Astrocyte (in vitro differentiated cells and primary cell): ENCODE measurements around the gene CSAG1. TPM values are rescaled to one million over a fixed set of nuclear protein-coding genes. Genes with fewer than 3 reads are reported as not detected.
"Not testable (repeated sequence)": the region's sequence is repeated elsewhere in the genome, so short reads cannot be mapped to it uniquely, and the experiment has no call there.

ENCODE experiments used
- DNase-seq: peaks from one replicate; pipeline ENCODE4 v3.0.0-alpha.2; 2010; ENCODE audit warnings: low read depth
- FAIRE-seq: peaks from 2 replicates; lab custom pipeline; 2011; peaks lifted over from hg19 to GRCh38; lab: Jason Lieb, UNC
- H2AFZ ChIP-seq: 2 replicates; pipeline ENCODE4 v1.6.0; 2012; ENCODE audit warnings: low read depth, low read length, inconsistent platforms
- H3K27ac ChIP-seq: 2 replicates; pipeline ENCODE4 v1.5.1; 2011; ENCODE audit warnings: low read depth, low read length, inconsistent platforms
- H3K27me3 ChIP-seq: 2 replicates; pipeline ENCODE4 v1.6.0; 2011; ENCODE audit warnings: low read length, inconsistent platforms; ENCODE audit not compliant: insufficient read depth
- H3K36me3 ChIP-seq: 2 replicates; pipeline ENCODE4 v1.5.1; 2011; ENCODE audit warnings: low read length, inconsistent platforms; ENCODE audit not compliant: insufficient read depth
- H3K4me1 ChIP-seq: 2 replicates; pipeline ENCODE4 v1.5.1; 2011; ENCODE audit warnings: low read length, inconsistent platforms; ENCODE audit not compliant: insufficient read depth
- H3K4me2 ChIP-seq: 2 replicates; pipeline ENCODE4 v1.6.0; 2012; ENCODE audit warnings: low read length, inconsistent platforms
- H3K4me3 ChIP-seq: 2 replicates; pipeline ENCODE4 v1.5.1; 2011; ENCODE audit warnings: low read depth, mild to moderate bottlenecking, low read length, inconsistent platforms; ENCODE audit not compliant: insufficient read depth
- H3K79me2 ChIP-seq: 2 replicates; pipeline ENCODE4 v1.6.0; 2012; ENCODE audit warnings: mild to moderate bottlenecking, low read length, inconsistent platforms; ENCODE audit not compliant: insufficient read depth
- H3K9ac ChIP-seq: 2 replicates; pipeline ENCODE4 v1.6.0; 2012; ENCODE audit warnings: mild to moderate bottlenecking, low read length, inconsistent platforms
- H3K9me3 ChIP-seq: 2 replicates; pipeline ENCODE4 v1.5.1; 2012; ENCODE audit warnings: low read depth, mild to moderate bottlenecking, low read length, inconsistent platforms; ENCODE audit not compliant: insufficient read depth
- H4K20me1 ChIP-seq: 2 replicates; pipeline ENCODE4 v1.6.0; 2012; ENCODE audit warnings: low read length, inconsistent platforms; ENCODE audit not compliant: insufficient read depth
- H3K27ac Mint-ChIP-seq: one replicate; pipeline ENCODE4 v1.8.0; 2021; ENCODE audit warnings: mild to moderate bottlenecking, mixed read lengths; ENCODE audit not compliant: unreplicated experiment
- H3K27me3 Mint-ChIP-seq: one replicate; pipeline ENCODE4 v1.8.0; 2021; ENCODE audit warnings: low read depth, mixed read lengths; ENCODE audit not compliant: unreplicated experiment
- H3K36me3 Mint-ChIP-seq: one replicate; pipeline ENCODE4 v1.8.0; 2021; ENCODE audit warnings: low read depth, mixed read lengths; ENCODE audit not compliant: unreplicated experiment
- H3K4me1 Mint-ChIP-seq: one replicate; pipeline ENCODE4 v1.8.0; 2021; ENCODE audit warnings: low read depth, mixed read lengths; ENCODE audit not compliant: unreplicated experiment
- H3K4me3 Mint-ChIP-seq: one replicate; pipeline ENCODE4 v1.8.0; 2021; ENCODE audit warnings: mild to moderate bottlenecking, moderate library complexity, mixed read lengths; ENCODE audit not compliant: unreplicated experiment
- H3K9me3 Mint-ChIP-seq: one replicate; pipeline ENCODE4 v1.8.0; 2021; ENCODE audit warnings: mild to moderate bottlenecking, mixed read lengths; ENCODE audit not compliant: unreplicated experiment
- CTCF ChIP-seq: IDR thresholded peaks from 2 replicates; pipeline ENCODE4 v1.5.1; 2011; ENCODE audit warnings: low read depth, mild to moderate bottlenecking, inconsistent platforms, low read length, moderate library complexity; ENCODE audit not compliant: insufficient read depth
- EZH2 ChIP-seq: IDR thresholded peaks from 2 replicates; pipeline ENCODE4 v1.6.1; 2012; ENCODE audit warnings: mild to moderate bottlenecking, low read length, inconsistent platforms; ENCODE audit not compliant: insufficient read depth
- total RNA-seq: library from RNA; stranded (reverse); gene quantifications from 2 replicates; pipeline ENCODE4 v1.2.1, GENCODE V29; 2021

Gene CSAG1
- total RNA-seq, 1 donor from 2014 or later = 0.75 TPM

- TF ChIP-seq CTCF (no peak), EZH2 (no peak)
- H3K4me3 ChIP-seq = no peak overlapping the region
- Mint-ChIP-seq H3K9me3 (no peaks in the 10 kb centered on the region), H3K4me3 (no peak overlapping the region), H3K27me3 (no peaks in the 10 kb centered on the region), H3K27ac (no peak overlapping the region), H3K36me3 (no peaks in the 10 kb centered on the region), H3K4me1 (no peaks in the 10 kb centered on the region)
- H3K79me2 ChIP-seq = no peaks in the 10 kb centered on the region
- H3K4me2 ChIP-seq = no peak overlapping the region
- no peaks in the 10 kb centered on the region for H3K9me3 ChIP-seq
- no peaks in the 10 kb centered on the region for H3K36me3 ChIP-seq
- no peaks in the 10 kb centered on the region for H4K20me1 ChIP-seq
- no peak overlapping the region for H3K9ac ChIP-seq
- no peaks in the 10 kb centered on the region for H3K4me1 ChIP-seq
- FAIRE-seq = no peak
- H2AFZ ChIP-seq = no peak overlapping the region
- H3K27ac ChIP-seq = no peak overlapping the region
- DNase-seq = no peak
- H3K27me3 ChIP-seq = no peaks in the 10 kb centered on the region
Measured at GRCh38 chrX:152735860-152736511, 2.5 kb upstream of the CSAG1 start.

- Histone ChIP-seq H3K4me3 (no peak overlapping the region), H3K36me3 (no peaks in the 10 kb centered on the region), H2AFZ (no peak overlapping the region), H3K9ac (no peak overlapping the region), H3K79me2 (no peaks in the 10 kb centered on the region), H3K4me1 (no peaks in the 10 kb centered on the region), H4K20me1 (no peaks in the 10 kb centered on the region), H3K4me2 (no peak overlapping the region), H3K9me3 (no peaks in the 10 kb centered on the region), H3K27me3 (no peaks in the 10 kb centered on the region), H3K27ac (no peak overlapping the region)
- no peak overlapping the region for H3K4me3 Mint-ChIP-seq
- DNase-seq = no peak
- TF ChIP-seq CTCF (no peak), EZH2 (no peak)
- no peaks in the 10 kb centered on the region for H3K36me3 Mint-ChIP-seq
- H3K27ac Mint-ChIP-seq = no peak overlapping the region
- H3K9me3 Mint-ChIP-seq = no peaks in the 10 kb centered on the region
- no peaks in the 10 kb centered on the region for H3K4me1 Mint-ChIP-seq
- no peak for FAIRE-seq
- H3K27me3 Mint-ChIP-seq = no peaks in the 10 kb centered on the region
Measured at GRCh38 chrX:152735101-152735500, 1.6 kb upstream of the CSAG1 start.

- not testable (repeated sequence) for H3K27ac Mint-ChIP-seq, H3K79me2 ChIP-seq, H2AFZ ChIP-seq, H3K36me3 ChIP-seq, H4K20me1 ChIP-seq, DNase-seq, H3K27ac ChIP-seq, H3K27me3 Mint-ChIP-seq, H3K9me3 Mint-ChIP-seq, H3K27me3 ChIP-seq, H3K4me1 Mint-ChIP-seq, H3K9me3 ChIP-seq, FAIRE-seq, H3K4me3 ChIP-seq, H3K4me1 ChIP-seq, H3K4me3 Mint-ChIP-seq, H3K36me3 Mint-ChIP-seq, H3K9ac ChIP-seq, H3K4me2 ChIP-seq
Measured at GRCh38 chrX:152734143-152734858, 780 bp upstream of the CSAG1 start.
